HCT116 (cell line): ENCODE results near the gene MTFP1. TPM values are rescaled to one million over a fixed set of nuclear protein-coding genes. Genes with fewer than 3 reads are reported as not detected.

Source experiments
- ATAC-seq: fragments of 200-7000 bp; cut with Tn5 transposase; 2 replicates; pipeline ENCODE4 v1.9.1; 2020; ENCODE audit warnings: mild to moderate bottlenecking, moderate library complexity
- BruUV-seq: library from RNA; stranded (reverse); fragments of 400-500 nt; replicated peaks from 2 replicates; lab custom pipeline; 2021; lab: Mats Ljungman, UMichigan
- CTCF ChIA-PET: fragments of 300-600 bp; sonication (Branson Sonifier 250); formaldehyde crosslinking; loops from one replicate; lab custom pipeline; 2021; ENCODE audit warnings: antibody characterized with exemption; lab: Charles Lee
- POLR2A ChIA-PET: fragments of 300-600, 350-600 bp; sonication (Branson Sonifier 250); formaldehyde crosslinking; loops from one replicate; lab custom pipeline; 2021; ENCODE audit warnings: antibody characterized with exemption; lab: Charles Lee
- RAD21 ChIA-PET, 2 experiments: fragments of 300-600 bp; sonication (Branson Sonifier 250); formaldehyde crosslinking; loops; one replicate each; lab custom pipeline; 2023; ENCODE audit warnings: low total read pairs in 2 of 2; ENCODE audit not compliant: uncharacterized antibody in 2 of 2, unreplicated experiment in 2 of 2, low non-redundant PET in 1 of 2; lab: Charles Lee
- DNase-seq: peaks from one replicate; pipeline ENCODE4 v3.0.0-alpha.2; 2010; ENCODE audit warnings: low read depth, low spot score
- H2AFZ ChIP-seq: fragments of 200-600 bp; shearing (Covaris generic), sonication (generic); 2 replicates; pipeline ENCODE4 v1.6.1; 2017; ENCODE audit warnings: low read depth, mixed run types, mixed read lengths, antibody characterized with exemption, low read length; ENCODE audit not compliant: poor library complexity, severe bottlenecking
- H3K27ac ChIP-seq: 2 replicates; pipeline ENCODE4 v1.5.1; 2012; ENCODE audit warnings: low read depth, low read length
- H3K27me3 ChIP-seq: fragments of 200-600 bp; sonication (generic); 2 replicates; pipeline ENCODE4 v1.6.1; 2016; ENCODE audit warnings: mixed run types, low read length, mixed read lengths; ENCODE audit not compliant: insufficient read depth
- H3K36me3 ChIP-seq, 2 experiments: fragments of 200-500 bp in 1 of 2; fragments of 200-600 bp in 1 of 2; sonication (Bioruptor generic) in 1 of 2; sonication (generic) in 1 of 2; 2 replicates each; pipeline versions ENCODE4 v1.5.1 to v1.6.1; 2014 to 2016; ENCODE audit warnings: low read length in 2 of 2, inconsistent platforms in 1 of 2, mixed read lengths in 1 of 2, mixed run types in 1 of 2; ENCODE audit not compliant: insufficient read depth in 2 of 2, control insufficient read depth in 1 of 2
- H3K4me1 ChIP-seq, 2 experiments: fragments of 200-600 bp in 1 of 2; sonication (generic) in 1 of 2; 2 replicates each; pipeline versions ENCODE4 v1.5.1 to v1.6.1; 2012 to 2017; ENCODE audit warnings: low read length in 2 of 2, inconsistent platforms in 1 of 2, mild to moderate bottlenecking in 1 of 2, mixed read lengths in 1 of 2, mixed run types in 1 of 2, moderate library complexity in 1 of 2; ENCODE audit not compliant: insufficient read depth in 2 of 2, control insufficient read depth in 1 of 2
- H3K4me2 ChIP-seq: fragments of 200-600 bp; sonication (generic); 2 replicates; pipeline ENCODE4 v1.6.1; 2017; ENCODE audit warnings: mixed run types, low read length, mixed read lengths
- H3K4me3 ChIP-seq, 2 experiments: fragments of 200-600 bp in 1 of 2; sonication (generic) in 1 of 2; replicated peaks in 1 of 2; 2 replicates each; pipeline ENCODE4 v1.5.1; 2011 to 2016; ENCODE audit warnings: low read length in 2 of 2, control low read depth in 1 of 2, low read depth in 1 of 2, mild to moderate bottlenecking in 1 of 2, mixed read lengths in 1 of 2, mixed run types in 1 of 2
- H3K79me2 ChIP-seq: fragments of 200-600 bp; sonication (generic); 2 replicates; pipeline ENCODE4 v1.6.1; 2017; ENCODE audit warnings: mild to moderate bottlenecking, mixed run types, low read length, moderate library complexity, mixed read lengths; ENCODE audit not compliant: insufficient read depth
- H3K9ac ChIP-seq: fragments of 200-600 bp; sonication (generic); 2 replicates; pipeline ENCODE4 v1.6.1; 2016; ENCODE audit warnings: low read length, mixed read lengths
- H3K9me2 ChIP-seq: fragments of 200-600 bp; sonication (generic), shearing (Covaris generic); 2 replicates; pipeline ENCODE4 v1.6.1; 2017; ENCODE audit warnings: mixed run types, mild to moderate bottlenecking, moderate library complexity; ENCODE audit not compliant: insufficient read depth
- H3K9me3 ChIP-seq, 2 experiments: fragments of 200-500 bp in 1 of 2; fragments of 200-600 bp in 1 of 2; sonication (Bioruptor generic) in 1 of 2; sonication (generic) in 1 of 2; 2 replicates each; pipeline ENCODE4 v1.6.1; 2014 to 2017; ENCODE audit warnings: low read length in 2 of 2, mixed read lengths in 2 of 2, inconsistent platforms in 1 of 2, low read depth in 1 of 2, mild to moderate bottlenecking in 1 of 2, mixed run types in 1 of 2, moderate library complexity in 1 of 2; ENCODE audit not compliant: control insufficient read depth in 1 of 2, insufficient read depth in 1 of 2
- H4K20me1 ChIP-seq: fragments of 200-600 bp; sonication (generic), shearing (Covaris generic); 2 replicates; pipeline ENCODE4 v1.6.1; 2017; ENCODE audit warnings: mixed run types, mild to moderate bottlenecking, moderate library complexity; ENCODE audit not compliant: insufficient read depth
- CEBPB ChIP-seq: IDR thresholded peaks from 2 replicates; pipeline ENCODE4 v1.6.1; 2012; ENCODE audit warnings: low read depth
- EGR1 ChIP-seq: IDR thresholded peaks from 2 replicates; pipeline ENCODE4 v1.6.1; 2012; ENCODE audit warnings: low read depth
- EZH2 ChIP-seq: fragments of 200-600 bp; sonication (generic); IDR thresholded peaks from 2 replicates; pipeline ENCODE4 v1.6.1; 2017; ENCODE audit warnings: antibody characterized with exemption, mixed run types
- JUND ChIP-seq: IDR thresholded peaks from 2 replicates; pipeline ENCODE4 v1.6.1; 2012
- MAX ChIP-seq: IDR thresholded peaks from 2 replicates; pipeline ENCODE4 v1.6.1; 2012
- POLR2AphosphoS5 ChIP-seq: IDR thresholded peaks from 2 replicates; pipeline ENCODE4 v1.6.1; 2011; ENCODE audit warnings: mild to moderate bottlenecking, low read depth, low read length, moderate library complexity
- RAD21 ChIP-seq: IDR thresholded peaks from 2 replicates; pipeline ENCODE4 v1.6.1; 2012; ENCODE audit warnings: low read depth, mild to moderate bottlenecking
- SRF ChIP-seq: IDR thresholded peaks from 2 replicates; pipeline ENCODE4 v1.6.1; 2012; ENCODE audit warnings: low read depth
- TCF7L2 ChIP-seq: IDR thresholded peaks from 2 replicates; pipeline ENCODE4 v1.7.0; 2011; ENCODE audit warnings: borderline replicate concordance, inconsistent platforms; ENCODE audit not compliant: insufficient read depth, insufficient read length; ENCODE audit errors: extremely low read depth
- YY1 ChIP-seq: IDR thresholded peaks from 2 replicates; pipeline ENCODE4 v1.6.1; 2011; ENCODE audit warnings: low read length, low read depth, moderate library complexity, mild to moderate bottlenecking; ENCODE audit not compliant: insufficient replicate concordance; ENCODE audit errors: extremely low read depth
- ZFX ChIP-seq: fragments of 450-650 bp; IDR thresholded peaks from 2 replicates; pipeline ENCODE4 v1.6.1; 2017
- intact Hi-C: fragments of 100-400 bp; cut with micrococcal nuclease; formaldehyde crosslinking; loops from 2 replicates; pipeline ENCODE4 v1.10.0; 2022
- total RNA-seq: library from RNA; stranded (reverse); gene quantifications from one replicate; pipeline ENCODE4 v1.2.1, GENCODE V29; 2021; ENCODE audit not compliant: unreplicated experiment
- TF ChIP-seq, protein P1 (sequence below): IDR thresholded peaks from 2 replicates; pipeline ENCODE4 v1.6.1; 2012
- TF ChIP-seq, protein P2 (sequence below), 3 experiments: fragments of 200-600 bp in 1 of 3; sonication (generic) in 1 of 3; IDR thresholded peaks in 2 of 3; conservative IDR thresholded peaks in 1 of 3; 2 replicates each; pipeline ENCODE4 v1.5.1; 2012 to 2017; ENCODE audit warnings: low read depth in 2 of 3, low read length in 2 of 3, antibody characterized with exemption in 1 of 3, borderline replicate concordance in 1 of 3, control low read depth in 1 of 3, mild to moderate bottlenecking in 1 of 3, mixed read lengths in 1 of 3, mixed run types in 1 of 3, moderate library complexity in 1 of 3; ENCODE audit not compliant: insufficient read depth in 1 of 3

The MTFP1 gene
- total RNA-seq, 1 experiment from 2014 or later, result 36.1 TPM

- peaks cover 10% of the 10 kb centered on the region; the same call in 1 of the 2 replicates for H3K27me3 ChIP-seq
- H3K4me3 ChIP-seq, result no peak overlapping the region
- TF ChIP-seq POLR2AphosphoS5 (no peak), TCF7L2 (no peak), CEBPB (no peak), EZH2 (no peak), YY1 (no peak), EGR1 (no peak), RAD21 (no peak), MAX (no peak), JUND (no peak)
- TF ChIP-seq, protein P1, sequence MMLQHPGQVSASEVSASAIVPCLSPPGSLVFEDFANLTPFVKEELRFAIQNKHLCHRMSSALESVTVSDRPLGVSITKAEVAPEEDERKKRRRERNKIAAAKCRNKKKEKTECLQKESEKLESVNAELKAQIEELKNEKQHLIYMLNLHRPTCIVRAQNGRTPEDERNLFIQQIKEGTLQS, result no peak
- ATAC-seq (no peak), DNase-seq (no peak)
- H3K79me2 ChIP-seq, result no peaks in the 10 kb centered on the region
- H3K27ac ChIP-seq, result no peak overlapping the region
- H3K9me2 ChIP-seq, result no peaks in the 10 kb centered on the region
- no peak overlapping the region for H3K4me2 ChIP-seq
- no peaks in the 10 kb centered on the region for H3K36me3 ChIP-seq
- ChIA-PET POLR2A (no interaction called here), CTCF (no interaction called here), RAD21 (no interaction called here)
- BruUV-seq, result no TSS peak
- H2AFZ ChIP-seq, result no peak overlapping the region
- H3K9me3 ChIP-seq, result no peaks in the 10 kb centered on the region
- H3K9ac ChIP-seq, result no peak overlapping the region
- no peaks in the 10 kb centered on the region for H4K20me1 ChIP-seq
- intact Hi-C loops, result no loop called here
- no peaks in the 10 kb centered on the region for H3K4me1 ChIP-seq
Measured at GRCh38 chr22:30472994-30473720, 47.6 kb downstream of the MTFP1 start.

- no TSS peak for BruUV-seq
- Histone ChIP-seq H3K4me2 (no peak overlapping the region), H3K9ac (no peak overlapping the region), H3K9me3 (no peaks in the 10 kb centered on the region), H3K79me2 (no peaks in the 10 kb centered on the region), H3K36me3 (no peaks in the 10 kb centered on the region), H4K20me1 (no peaks in the 10 kb centered on the region), H3K9me2 (no peaks in the 10 kb centered on the region), H2AFZ (no peak overlapping the region), H3K27ac (no peak overlapping the region), H3K27me3 (peaks cover 10% of the 10 kb centered on the region; the same call in 1 of the 2 replicates), H3K4me1 (no peaks in the 10 kb centered on the region), H3K4me3 (no peak overlapping the region)
- DNase-seq (no peak), ATAC-seq (no peak)
- RAD21 ChIA-PET, result no interaction called here
- TF ChIP-seq, protein P2, sequence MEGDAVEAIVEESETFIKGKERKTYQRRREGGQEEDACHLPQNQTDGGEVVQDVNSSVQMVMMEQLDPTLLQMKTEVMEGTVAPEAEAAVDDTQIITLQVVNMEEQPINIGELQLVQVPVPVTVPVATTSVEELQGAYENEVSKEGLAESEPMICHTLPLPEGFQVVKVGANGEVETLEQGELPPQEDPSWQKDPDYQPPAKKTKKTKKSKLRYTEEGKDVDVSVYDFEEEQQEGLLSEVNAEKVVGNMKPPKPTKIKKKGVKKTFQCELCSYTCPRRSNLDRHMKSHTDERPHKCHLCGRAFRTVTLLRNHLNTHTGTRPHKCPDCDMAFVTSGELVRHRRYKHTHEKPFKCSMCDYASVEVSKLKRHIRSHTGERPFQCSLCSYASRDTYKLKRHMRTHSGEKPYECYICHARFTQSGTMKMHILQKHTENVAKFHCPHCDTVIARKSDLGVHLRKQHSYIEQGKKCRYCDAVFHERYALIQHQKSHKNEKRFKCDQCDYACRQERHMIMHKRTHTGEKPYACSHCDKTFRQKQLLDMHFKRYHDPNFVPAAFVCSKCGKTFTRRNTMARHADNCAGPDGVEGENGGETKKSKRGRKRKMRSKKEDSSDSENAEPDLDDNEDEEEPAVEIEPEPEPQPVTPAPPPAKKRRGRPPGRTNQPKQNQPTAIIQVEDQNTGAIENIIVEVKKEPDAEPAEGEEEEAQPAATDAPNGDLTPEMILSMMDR (IDR thresholded peaks at IDR 0.05 in 2 of 3, conservative IDR thresholded peaks at IDR 0.05 in 1 of 3; ENCODE audit: borderline replicate concordance in 1 of 3, insufficient read depth in 1 of 3, low read depth in 2 of 3, low read length in 2 of 3), result no peak
- TF ChIP-seq ZFX, result no peak
- no peak for TF ChIP-seq SRF
- POLR2A ChIA-PET, result no interaction called here
- intact Hi-C loops, result no loop called here
- CTCF ChIA-PET, result no interaction called here
Measured at GRCh38 chr22:30474121-30474520, 48.6 kb downstream of the MTFP1 start.
